Gastrocnemius medialis (tissue), 4 donors: ENCODE data around the gene SNAP47. TPM values are rescaled to one million over a fixed set of nuclear protein-coding genes. Genes with fewer than 3 reads are reported as not detected.
A peak's percentile ranks its signal among the peaks of the same experiment; 100 is the strongest.

ENCODE experiments used
- ATAC-seq, 2 donors: fragments of 150-250 bp; one replicate each; pipeline ENCODE4 v1.9.1; 2016
- DNase-seq, 2 donors: peaks; one replicate each; pipeline ENCODE4 v3.0.0-alpha.2; 2019
- H3K27ac ChIP-seq, 4 donors: fragments of 200-600 bp; sonication (generic); 1 replicate in 1 of 4; 2 replicates in 3 of 4; pipeline ENCODE4 v1.5.1; 2016 to 2018; ENCODE audit warnings: mild to moderate bottlenecking in 2 of 4, moderate library complexity in 1 of 4
- H3K27me3 ChIP-seq, 3 donors: fragments of 200-600 bp; sonication (generic) in 2 of 3; 1 replicate in 1 of 3; 2 replicates in 2 of 3; pipeline versions ENCODE4 v1.5.1 to v1.6.0; 2016 to 2019; ENCODE audit warnings: mild to moderate bottlenecking in 1 of 3, moderate library complexity in 1 of 3
- H3K36me3 ChIP-seq, 2 donors: fragments of 200-600 bp; sonication (generic) in 1 of 2; one replicate each; pipeline ENCODE4 v1.5.1; 2017 to 2018
- H3K4me1 ChIP-seq, 2 donors: fragments of 200-600 bp; sonication (generic) in 1 of 2; one replicate each; pipeline ENCODE4 v1.5.1; 2016 to 2017; ENCODE audit warnings: mild to moderate bottlenecking in 2 of 2
- H3K4me3 ChIP-seq, 4 donors: fragments of 200-600 bp; sonication (generic) in 3 of 4; 1 replicate in 1 of 4; 2 replicates in 3 of 4; pipeline ENCODE4 v1.5.1; 2016 to 2019; ENCODE audit warnings: mild to moderate bottlenecking in 2 of 4
- H3K9me3 ChIP-seq, 3 donors: fragments of 200-600 bp; sonication (generic) in 2 of 3; 1 replicate in 1 of 3; 2 replicates in 2 of 3; pipeline ENCODE4 v1.5.1; 2016 to 2019
- CTCF ChIP-seq, 5 experiments: fragments of 450-650 bp in 3 of 5; fragments of 200-600 bp in 2 of 5; sonication (generic) in 2 of 5; IDR thresholded peaks in 4 of 5; conservative IDR thresholded peaks in 1 of 5; 1 replicate in 4 of 5; 2 replicates in 1 of 5; pipeline ENCODE4 v1.5.1; 2016 to 2019; ENCODE audit warnings: antibody characterized with exemption in 5 of 5, mild to moderate bottlenecking in 3 of 5, moderate library complexity in 3 of 5
- POLR2A ChIP-seq, 2 donors: fragments of 450-650 bp; IDR thresholded peaks; one replicate each; pipeline ENCODE4 v1.6.1; 2017; ENCODE audit warnings: antibody characterized with exemption in 2 of 2, mild to moderate bottlenecking in 2 of 2, moderate library complexity in 2 of 2
- in situ Hi-C, 4 donors: fragments of 200-750 bp; cut with MboI; loops; one replicate each; pipeline versions ENCODE4 v1.15.0 to v1.8.0; 2017; ENCODE audit warnings: low sequenced_read_pairs in 4 of 4
- intact Hi-C: fragments of 100-400 bp; cut with DNase I; formaldehyde crosslinking; loops from one replicate; pipeline ENCODE4 v1.15.1; 2023; ENCODE audit warnings: low total_unique reads
- total RNA-seq, 4 donors: library from RNA; depleted of rRNA; stranded (reverse); fragments of >200 nt; gene quantifications; one replicate each; pipeline versions ENCODE4 v1.1.0 to v1.2.3, GENCODE V29; 2016

The SNAP47 gene
- total RNA-seq, 4 donors from 2014 or later, result 30.2 to 42.7 (median 37.9) TPM

- Histone ChIP-seq H3K27ac (no peak overlapping the region), H3K9me3 (no peaks in the 10 kb centered on the region), H3K4me1 (peaks cover 15 to 21% of the 10 kb centered on the region in 2 donors), H3K4me3 (no peak overlapping the region), H3K36me3 (peaks cover 0 to 3% of the 10 kb centered on the region in 2 donors), H3K27me3 (no peaks in the 10 kb centered on the region)
- in situ Hi-C loops, result no loop called here
- DNase-seq (no peak), ATAC-seq (no peak)
- intact Hi-C loops, result loop anchor here (5.0 kb wide), 1 partner anchor 184 kb away; no protein-coding TSS in a partner anchor
- TF ChIP-seq CTCF (IDR thresholded peaks at IDR 0.05 in 4 of 5, conservative IDR thresholded peaks at IDR 0.05 in 1 of 5) (no peak), POLR2A (IDR thresholded peaks at IDR 0.05) (no peak)
These were observed 8.9 kb upstream of the SNAP47 start for GRCh38 chr1:227726318-227726717.

DNA sequence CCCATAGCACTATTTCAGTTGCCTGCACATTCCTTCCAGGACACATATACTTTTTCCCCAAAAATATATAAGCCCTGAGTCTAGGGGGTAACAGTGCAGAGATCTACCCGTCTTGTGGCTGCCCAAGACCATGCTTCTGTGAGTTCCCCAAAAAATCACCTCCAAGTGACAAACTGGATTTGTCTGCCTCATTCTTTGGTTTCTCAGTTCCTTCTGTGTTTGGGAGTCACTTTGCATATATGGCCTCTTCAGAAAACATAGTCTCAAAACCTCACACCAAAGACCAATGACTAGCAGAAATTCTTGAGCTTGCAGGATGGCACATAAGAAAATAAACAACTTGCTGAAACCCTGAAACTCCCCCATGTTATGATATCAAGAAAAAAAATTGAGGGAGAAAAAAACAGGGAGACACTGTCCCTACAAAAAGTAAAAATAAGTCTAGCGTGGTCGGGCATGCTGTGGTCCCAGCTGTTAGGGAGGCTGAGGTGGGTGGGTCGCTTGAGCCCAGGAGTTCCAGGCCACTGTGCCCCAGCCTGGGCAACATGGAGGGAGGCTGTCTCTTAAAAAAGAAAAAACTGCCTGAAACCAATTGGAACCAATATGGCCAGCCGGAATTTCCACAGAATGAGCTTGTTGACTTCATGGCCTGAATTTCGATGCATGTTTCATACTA, 8.2 kb upstream of the SNAP47 start:
- TF ChIP-seq CTCF (IDR thresholded peaks at IDR 0.05 in 4 of 5, conservative IDR thresholded peaks at IDR 0.05 in 1 of 5) (no peak), POLR2A (IDR thresholded peaks at IDR 0.05) (no peak)
- H3K4me3 ChIP-seq, result no peak overlapping the region
- in situ Hi-C loops (no loop called here), intact Hi-C loops (loop anchor here (5.0 kb wide), 1 partner anchor 185 kb away; no protein-coding TSS in a partner anchor)
- no peak for DNase-seq
- no peaks in the 10 kb centered on the region for H3K27me3 ChIP-seq
- H3K4me1 ChIP-seq, result peaks cover 15 to 21% of the 10 kb centered on the region in 2 donors
- H3K36me3 ChIP-seq, result peaks cover 0 to 10% of the 10 kb centered on the region in 2 donors
- H3K9me3 ChIP-seq, result no peaks in the 10 kb centered on the region
- no peak for ATAC-seq
- H3K27ac ChIP-seq, result no peak overlapping the region

DNA sequence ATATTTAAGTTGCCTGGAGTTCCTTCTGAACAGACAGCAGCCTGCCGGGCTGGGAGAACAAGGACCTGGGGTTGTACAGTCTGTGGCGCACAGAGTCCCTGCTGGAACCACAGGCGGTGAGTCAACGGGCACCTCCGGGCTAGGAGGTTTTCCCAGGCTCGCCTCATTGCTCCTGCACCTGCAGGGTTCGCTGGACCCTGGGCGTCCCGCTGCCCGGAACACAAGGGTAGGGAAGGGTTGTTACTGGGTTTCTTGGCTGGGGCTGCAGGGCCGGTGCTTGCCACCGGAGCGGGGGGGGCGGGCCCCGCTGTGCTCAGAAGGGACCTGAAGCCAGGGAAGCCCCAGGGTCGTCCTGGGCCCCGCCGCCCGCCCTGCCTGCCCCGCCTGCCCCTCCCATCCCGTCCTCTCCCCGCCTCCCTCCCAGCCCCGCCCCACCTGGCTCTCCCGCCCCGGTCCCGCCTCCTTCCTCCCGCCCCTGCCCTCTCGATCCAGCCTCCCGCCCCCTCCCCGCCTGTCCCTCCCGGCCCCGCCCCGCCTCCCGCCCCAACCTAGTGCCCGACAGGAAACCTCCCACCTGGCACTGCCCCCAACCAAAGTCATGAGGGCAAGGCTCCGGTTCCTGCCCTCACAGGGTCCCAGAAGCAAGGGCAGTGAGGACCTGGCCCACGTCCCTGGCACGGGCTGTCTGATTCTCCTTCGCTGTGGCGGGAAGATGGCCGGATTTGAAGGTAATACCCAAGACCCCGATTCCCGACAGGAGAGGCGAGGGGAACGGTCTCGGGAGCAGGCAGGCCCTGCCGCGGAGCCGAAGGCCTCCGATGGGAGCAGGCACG, 7.0 kb upstream of the SNAP47 start:
- Histone ChIP-seq H3K27me3 (no peaks in the 10 kb centered on the region), H3K36me3 (peaks cover 0 to 22% of the 10 kb centered on the region in 2 donors), H3K9me3 (no peaks in the 10 kb centered on the region), H3K4me1 (peaks cover 15 to 21% of the 10 kb centered on the region in 2 donors), H3K4me3 (peak overlapping the region; percentile 59 to 79 (median 62)), H3K27ac (peak overlapping the region; percentile 79 to 86 (median 83))
- DNase-seq, result peak; percentile 59 to 80
- in situ Hi-C loops (no loop called here), intact Hi-C loops (loop anchor here (2.0 to 5.0 kb wide), 3 partner anchors 61 to 219 kb away; partner anchors contain the start of gene WNT9A)
- peak; percentile 71 to 72 for ATAC-seq
- TF ChIP-seq POLR2A (IDR thresholded peaks at IDR 0.05) (no peak), CTCF (IDR thresholded peaks at IDR 0.05 in 4 of 5, conservative IDR thresholded peaks at IDR 0.05 in 1 of 5) (peak in 1 of 5 experiments; percentile 13)

DNA sequence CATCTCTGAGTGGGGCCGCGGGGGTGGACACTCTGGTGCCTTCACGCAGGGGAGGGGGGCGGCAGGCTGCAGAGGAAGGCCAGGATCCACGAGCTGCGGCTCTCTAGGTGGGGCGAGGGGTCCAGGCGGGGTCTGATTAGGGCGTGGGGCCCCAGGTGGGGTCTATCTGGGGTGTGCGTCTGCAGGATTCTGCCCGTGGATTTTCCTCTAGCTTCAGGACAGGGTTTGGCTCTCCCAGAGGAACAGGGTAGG, 6.4 kb upstream of the SNAP47 start:
- intact Hi-C loops, result loop anchor here (2.0 to 5.0 kb wide), 3 partner anchors 60 to 218 kb away; partner anchors contain the start of gene WNT9A

More for the DNA sequence above, 6.4 kb upstream of the SNAP47 start:
- Histone ChIP-seq H3K9me3 (no peaks in the 10 kb centered on the region), H3K36me3 (peaks cover 0 to 27% of the 10 kb centered on the region in 2 donors), H3K27me3 (no peaks in the 10 kb centered on the region), H3K4me1 (peaks cover 17 to 25% of the 10 kb centered on the region in 2 donors), H3K4me3 (peak overlapping the region; percentile 59 to 79 (median 62)), H3K27ac (peak overlapping the region; percentile 79 to 86 (median 83))
- in situ Hi-C loops, result no loop called here
- TF ChIP-seq POLR2A (IDR thresholded peaks at IDR 0.05) (no peak), CTCF (IDR thresholded peaks at IDR 0.05 in 4 of 5, conservative IDR thresholded peaks at IDR 0.05 in 1 of 5) (no peak)
- no peak for DNase-seq
- ATAC-seq, result peak in 1 of 2 donors; percentile 10
